Ovary (tissue), 10 donors: ENCODE data around the gene CCR5. TPM values are rescaled to one million over a fixed set of nuclear protein-coding genes. Genes with fewer than 3 reads are reported as not detected.
"Not testable (repeated sequence)": the region's sequence is repeated elsewhere in the genome, so short reads cannot be mapped to it uniquely, and the experiment has no call there.

Experiments
- DNase-seq, 5 donors: peaks; one replicate each; pipeline ENCODE4 v3.0.0-alpha.2; 2019 to 2020
- H3K27ac ChIP-seq, 2 donors: fragments of 200-600 bp; one replicate each; pipeline versions ENCODE4 v1.5.1 to v1.8.0; 2019 to 2022
- H3K27me3 ChIP-seq: fragments of 200-600 bp; one replicate; pipeline ENCODE4 v1.8.0; 2022
- H3K36me3 ChIP-seq: fragments of 200-600 bp; sonication (generic); one replicate; pipeline ENCODE4 v1.5.1; 2019
- H3K4me1 ChIP-seq: one replicate; pipeline ENCODE4 v1.8.1; 2013; ENCODE audit warnings: mild to moderate bottlenecking, moderate library complexity; ENCODE audit not compliant: insufficient read depth
- H3K4me3 ChIP-seq: fragments of 200-600 bp; sonication (generic); one replicate; pipeline ENCODE4 v1.5.1; 2017
- H3K9me3 ChIP-seq, 2 donors: fragments of 200-600 bp in 1 of 2; sonication (generic) in 1 of 2; one replicate each; pipeline versions ENCODE4 v1.5.1 to v1.8.1; 2013 to 2019; ENCODE audit warnings: mild to moderate bottlenecking in 1 of 2, moderate library complexity in 1 of 2
- CTCF ChIP-seq, 3 donors: fragments of 450-650 bp in 2 of 3; fragments of 200-600 bp in 1 of 3; IDR thresholded peaks; one replicate each; pipeline versions ENCODE4 v1.5.1 to v1.8.0; 2016 to 2022; ENCODE audit warnings: antibody characterized with exemption in 3 of 3, mild to moderate bottlenecking in 1 of 3
- EP300 ChIP-seq: sonication (generic); formaldehyde crosslinking; IDR thresholded peaks from one replicate; pipeline ENCODE4 v1.6.1; 2017; ENCODE audit warnings: antibody characterized with exemption
- POLR2A ChIP-seq: fragments of 450-650 bp; IDR thresholded peaks from one replicate; pipeline ENCODE4 v1.6.1; 2017; ENCODE audit warnings: antibody characterized with exemption, mild to moderate bottlenecking, moderate library complexity
- WGBS, 3 donors: extraction: QIAGEN DNeasy Blood & Tissue Kit in 1 of 3; methylation state at CpG; one replicate each; pipeline versions ENCODE4 v1.1.5 to v1.1.7; 2013 to 2017; 5-methylcytosine and 5-hydroxymethylcytosine counted together
- intact Hi-C, 4 donors: fragments of 100-400 bp; cut with DNase I; formaldehyde crosslinking; loops; one replicate each; pipeline versions ENCODE4 v1.11.0 to v1.15.1; 2022 to 2023
- long read RNA-seq, 3 donors: library from polyadenylated mRNA in 2 of 3; unstranded in 2 of 3; transcript quantifications; one replicate each; pipeline ENCODE4 v2.0.0 and lab custom pipeline, GENCODE V29; 2021 to 2026
- polyA plus RNA-seq, 2 donors: library from polyadenylated mRNA; stranded (reverse); fragments of 200-250 nt in 1 of 2; fragments of 350-450 nt in 1 of 2; fragmentation: Illumina TruSeq in 1 of 2; extraction: RNeasy Lipid Tissue Mini Kit (QIAGEN cat#74804) in 1 of 2; gene quantifications; one replicate each; pipeline ENCODE4 v1.2.3, GENCODE V29; 2013 to 2014
- total RNA-seq, 7 donors: library from RNA; depleted of rRNA in 2 of 7; stranded (reverse); fragments of >200 nt in 2 of 7; fragmentation: NEBNext Ultra II Directional in 3 of 7; extraction: Animal tissue kit (Norgen Biotek cat#: 25700) in 3 of 7; gene quantifications; one replicate each; pipeline versions ENCODE4 v1.1.0 to v1.2.4, GENCODE V29; 2016 to 2023
- donor health status: DM: no; HTN: no; CAD: no; lungs with moderate emphysema.
- donor health status: DM: no; HTN: no; CAD: no.
- donor health status: Bipolar disorder and iron deficiency.
- donor health status: DM: yes; HTN: yes; CAD: no.
- donor health status: DM: no; HTN: no; CAD: no.
- donor health status: DM: yes; HTN: yes; CAD: no.

Gene CCR5
- total RNA-seq (1 to 10 TPM in 3 of 7 donors, under 1 TPM in 4; 0.23 to 2.1 (median 0.92) TPM), polyA plus RNA-seq (1 to 10 TPM in 1 of 2 donors, under 1 TPM in 1; 0.45 to 7.4 TPM)
- long read RNA-seq, donor 1: 0 reads
- long read RNA-seq, donor 2: 0 reads
- long read RNA-seq, donor 3, partial matches to known transcripts: 0 of 1 reads
- long read RNA-seq, donor 3, other reads (novel, unspliced or antisense): 1 of 1 reads

- no peaks in the 10 kb centered on the region for H3K4me1 ChIP-seq
- H3K27me3 ChIP-seq: no peaks in the 10 kb centered on the region
- intact Hi-C loops: no loop called here
- no peaks in the 10 kb centered on the region for H3K9me3 ChIP-seq
- no peak within 1 kb of the TSS for H3K4me3 ChIP-seq
- no peak within 1 kb of the TSS for H3K27ac ChIP-seq
- WGBS, 3 donors: 43 to 44% (median 44%) methylated on average over 5 of the region's 5 CpGs
- H3K36me3 ChIP-seq: no peaks in the 10 kb centered on the region
- TF ChIP-seq CTCF (IDR thresholded peaks at IDR 0.05) (no peak), EP300 (no peak), POLR2A (no peak)
- no peak for DNase-seq
Observed at GRCh38 chr3:46370839-46371518, at the start of gene CCR5. CCR5 (plus strand) TSS chr3:46370946; CDS start chr3:46372903, 1,957 bp downstream.

DNA sequence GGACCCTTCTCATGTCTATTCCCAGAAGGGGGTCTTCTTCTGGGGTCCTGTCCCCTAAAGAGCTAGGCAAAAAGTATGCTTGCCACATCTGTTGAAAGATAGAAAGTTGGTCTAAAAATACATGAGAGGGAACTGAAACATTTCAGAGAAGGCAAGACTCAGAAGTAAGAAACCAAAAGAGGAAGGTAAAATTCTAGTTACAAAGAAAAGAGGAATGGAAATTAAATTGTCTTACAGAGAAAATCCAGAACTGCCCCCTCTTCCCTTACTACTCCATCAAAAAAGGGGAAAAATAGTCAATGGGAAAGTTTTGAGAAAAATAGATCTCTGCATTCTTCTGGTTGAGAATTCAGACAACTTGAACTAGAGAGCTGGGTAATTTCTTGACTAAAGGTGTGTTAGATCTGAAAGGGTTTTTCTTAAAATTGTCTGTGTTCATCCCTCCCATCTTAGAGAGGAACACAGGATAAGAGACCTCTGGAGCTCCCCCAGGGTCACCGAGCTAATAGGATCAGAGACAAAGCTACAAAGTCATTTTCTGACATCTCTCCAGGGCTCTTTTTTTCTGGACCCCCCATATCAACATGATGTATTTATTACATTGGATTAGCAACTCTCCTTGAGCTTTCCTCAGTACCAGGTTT lies 49.2 kb upstream of the CCR5 start:
- DNase-seq: no peak
- intact Hi-C loops: no loop called here
- WGBS, 3 donors: 80 to 90% (median 82%) methylated on average over 1 of the region's 1 CpG
- no peak overlapping the region for H3K27ac ChIP-seq
- H3K9me3 ChIP-seq: no peaks in the 10 kb centered on the region
- H3K36me3 ChIP-seq: no peaks in the 10 kb centered on the region
- no peaks in the 10 kb centered on the region for H3K27me3 ChIP-seq
- no peaks in the 10 kb centered on the region for H3K4me1 ChIP-seq
- TF ChIP-seq CTCF (IDR thresholded peaks at IDR 0.05) (no peak), EP300 (no peak), POLR2A (no peak)
- H3K4me3 ChIP-seq: no peak overlapping the region

GRCh38 chr3:46324036-46324435 lies 46.7 kb upstream of the CCR5 start:
- H3K27ac ChIP-seq: no peak overlapping the region
- no peak overlapping the region for H3K4me3 ChIP-seq
- H3K36me3 ChIP-seq: no peaks in the 10 kb centered on the region
- intact Hi-C loops: no loop called here
- WGBS, 3 donors: 67 to 75% (median 68%) methylated on average over 2 of the region's 2 CpGs
- TF ChIP-seq CTCF (IDR thresholded peaks at IDR 0.05): no peak
- no peak for TF ChIP-seq POLR2A
- TF ChIP-seq EP300: no peak
- no peaks in the 10 kb centered on the region for H3K9me3 ChIP-seq
- DNase-seq: no peak
- H3K27me3 ChIP-seq: no peaks in the 10 kb centered on the region
- no peaks in the 10 kb centered on the region for H3K4me1 ChIP-seq

DNA sequence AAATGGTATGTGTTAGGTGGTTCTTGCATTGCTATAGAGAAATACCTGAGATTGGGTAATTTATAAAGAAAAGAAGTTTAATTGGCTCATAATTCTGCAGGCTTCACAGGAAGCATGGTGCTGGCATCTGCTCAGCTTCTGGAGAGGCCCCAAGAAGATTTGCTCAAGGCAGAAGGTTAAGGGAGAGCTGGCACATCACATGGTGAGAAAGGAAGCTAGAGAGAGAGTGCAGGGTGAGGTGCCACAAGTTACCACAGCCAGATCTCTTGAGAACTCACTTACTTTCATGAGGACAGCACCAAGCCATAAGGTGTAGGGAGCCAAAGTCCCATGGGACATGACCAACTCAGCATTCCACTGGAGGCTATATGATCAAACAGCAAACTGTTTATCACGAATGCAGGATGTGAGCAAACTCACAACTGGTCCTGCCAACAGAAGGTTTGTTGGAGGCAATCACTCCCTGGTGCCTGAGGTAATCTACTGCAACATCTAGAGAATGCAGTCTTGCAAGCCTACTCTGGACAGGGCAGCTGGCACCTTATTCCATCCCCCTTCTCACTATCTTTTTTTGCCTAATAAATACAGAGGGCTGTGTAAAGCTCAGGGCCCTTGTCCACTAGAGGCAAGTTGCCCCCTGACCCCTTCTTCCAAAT lies 45.0 kb upstream of the CCR5 start:
- H3K36me3 ChIP-seq: no peaks in the 10 kb centered on the region
- H3K27me3 ChIP-seq: no peaks in the 10 kb centered on the region
- no peaks in the 10 kb centered on the region for H3K9me3 ChIP-seq
- DNase-seq: no peak
- 70 to 100% (median 72%) methylated on average over 1 of the region's 1 CpG for WGBS, 3 donors
- H3K27ac ChIP-seq: no peak overlapping the region
- no peak for TF ChIP-seq CTCF (IDR thresholded peaks at IDR 0.05)
- no peak for TF ChIP-seq POLR2A
- no peak for TF ChIP-seq EP300
- intact Hi-C loops: no loop called here
- H3K4me1 ChIP-seq: no peaks in the 10 kb centered on the region
- no peak overlapping the region for H3K4me3 ChIP-seq

DNA sequence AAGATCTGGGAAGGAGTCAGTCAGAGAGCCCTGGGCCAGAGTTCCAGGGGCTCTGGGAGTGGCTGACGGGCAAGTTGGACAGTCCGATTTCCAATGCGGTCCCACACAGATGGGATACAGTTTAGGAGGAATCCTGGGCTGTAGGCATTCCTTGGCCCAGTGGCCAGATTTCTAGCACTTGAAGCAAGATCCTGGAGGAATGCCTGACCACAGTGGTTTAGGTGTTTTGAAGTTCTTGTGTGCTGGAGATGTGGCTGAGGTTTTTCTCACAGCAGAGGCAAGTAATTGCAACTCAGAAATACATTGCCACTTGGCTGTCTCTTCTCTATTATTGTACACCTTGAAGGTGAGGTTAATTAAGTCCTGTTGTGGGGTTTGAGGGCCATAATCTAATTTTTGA lies 40.1 kb upstream of the CCR5 start:
- intact Hi-C loops, H3K4me3 ChIP-seq, H3K9me3 ChIP-seq, H3K4me1 ChIP-seq, DNase-seq, H3K27ac ChIP-seq, H3K27me3 ChIP-seq, H3K36me3 ChIP-seq: not testable (repeated sequence)
- 78 to 88% (median 80%) methylated on average over 3 of the region's 3 CpGs for WGBS, 3 donors
